ENCODE results near the gene FMNL2.

FMNL2 gene

DNA sequence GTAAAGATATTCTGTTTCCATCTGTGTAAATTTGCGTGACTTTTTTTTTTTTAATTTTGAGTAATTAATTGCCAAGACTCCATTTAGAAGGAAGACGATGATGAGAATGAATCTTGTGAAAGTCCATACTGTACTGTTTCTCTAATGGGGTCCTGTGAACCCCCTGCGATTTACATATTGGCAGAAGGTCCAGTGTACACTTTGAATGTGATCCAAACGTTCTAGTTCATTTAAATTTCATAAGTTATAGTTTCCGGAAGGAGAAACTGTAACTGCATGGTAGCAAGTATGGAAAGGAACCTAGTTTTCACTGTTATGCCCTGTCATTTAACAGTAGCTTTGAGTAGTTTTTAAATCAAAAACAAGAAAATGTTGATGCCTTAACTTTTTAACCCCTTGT, 166.7 kb downstream of the FMNL2 start (continued):
- TF ChIP-seq, protein P1, sequence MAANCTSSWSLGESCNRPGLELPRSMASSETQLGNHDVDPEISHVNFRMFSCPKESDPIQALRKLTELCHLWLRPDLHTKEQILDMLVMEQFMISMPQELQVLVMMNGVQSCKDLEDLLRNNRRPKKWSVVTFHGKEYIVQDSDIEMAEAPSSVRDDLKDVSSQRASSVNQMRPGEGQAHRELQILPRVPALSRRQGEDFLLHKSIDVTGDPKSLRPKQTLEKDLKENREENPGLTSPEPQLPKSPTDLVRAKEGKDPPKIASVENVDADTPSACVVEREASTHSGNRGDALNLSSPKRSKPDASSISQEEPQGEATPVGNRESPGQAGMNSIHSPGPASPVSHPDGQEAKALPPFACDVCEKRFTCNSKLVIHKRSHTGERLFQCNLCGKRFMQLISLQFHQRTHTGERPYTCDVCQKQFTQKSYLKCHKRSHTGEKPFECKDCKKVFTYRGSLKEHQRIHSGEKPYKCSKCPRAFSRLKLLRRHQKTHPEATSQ (tag by site-specific recombination; IDR thresholded peaks at IDR 0.05): no peak
- no peak for TF ChIP-seq ZNF324 (tag by site-specific recombination; IDR thresholded peaks at IDR 0.05)

DNA sequence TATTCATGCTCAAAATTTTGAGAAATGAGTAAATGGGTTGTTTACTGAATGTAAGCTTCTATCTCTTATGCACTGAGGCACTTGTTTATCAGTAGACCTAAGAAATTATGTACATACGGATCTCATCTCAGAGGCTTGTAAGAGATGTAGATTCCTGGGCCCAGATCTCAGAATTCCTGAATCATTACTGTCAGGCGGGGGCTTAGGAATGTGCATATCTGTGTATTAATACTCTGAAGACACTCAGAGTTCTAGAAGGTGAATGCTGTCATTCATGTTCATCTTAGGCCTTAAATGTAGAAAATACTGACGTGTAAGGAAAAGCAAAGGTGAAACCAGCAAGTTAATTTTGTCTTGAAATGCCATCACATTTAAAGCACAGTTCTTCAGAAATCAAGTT, 169.6 kb downstream of the FMNL2 start:
- no peak overlapping the region for H3K4me3 ChIP-seq (ENCODE audit: low read depth, low read length)
- ChIA-PET POLR2A (no interaction called here), CTCF (no interaction called here)
- TF ChIP-seq HOXD13 (CRISPR knock-in tag; IDR thresholded peaks at IDR 0.05; ENCODE audit: borderline replicate concordance) (no peak), GLIS2 (tag by site-specific recombination; IDR thresholded peaks at IDR 0.05) (no peak), SCRT2 (tag by site-specific recombination; IDR thresholded peaks at IDR 0.05) (no peak), ZNF776 (tag by site-specific recombination; IDR thresholded peaks at IDR 0.05; ENCODE audit: borderline replicate concordance) (no peak), ZNF76 (tag by site-specific recombination; IDR thresholded peaks at IDR 0.05; ENCODE audit: borderline replicate concordance, low read depth) (no peak), ZNF341 (tag by site-specific recombination; IDR thresholded peaks at IDR 0.05; ENCODE audit: low read depth) (no peak), ZNF529 (tag by site-specific recombination; IDR thresholded peaks at IDR 0.05; ENCODE audit: insufficient replicate concordance) (no peak), ZFP41 (tag by site-specific recombination; IDR thresholded peaks at IDR 0.05; ENCODE audit: borderline replicate concordance) (no peak), ZBTB21 (tag by site-specific recombination; IDR thresholded peaks at IDR 0.05) (no peak), ZNF558 (tag by site-specific recombination; IDR thresholded peaks at IDR 0.05) (no peak), ZSCAN23 (tag by site-specific recombination; IDR thresholded peaks at IDR 0.05) (no peak), ZNF19 (tag by site-specific recombination; IDR thresholded peaks at IDR 0.05; ENCODE audit: low read depth) (no peak), ZNF670 (tag by site-specific recombination; IDR thresholded peaks at IDR 0.05; ENCODE audit: low read depth) (no peak), EGR2 (tag by site-specific recombination; IDR thresholded peaks at IDR 0.05; ENCODE audit: low read depth) (no peak), BCL11A (tag by site-specific recombination; IDR thresholded peaks at IDR 0.05; ENCODE audit: low read depth) (no peak)
- TF ChIP-seq, protein P2, sequence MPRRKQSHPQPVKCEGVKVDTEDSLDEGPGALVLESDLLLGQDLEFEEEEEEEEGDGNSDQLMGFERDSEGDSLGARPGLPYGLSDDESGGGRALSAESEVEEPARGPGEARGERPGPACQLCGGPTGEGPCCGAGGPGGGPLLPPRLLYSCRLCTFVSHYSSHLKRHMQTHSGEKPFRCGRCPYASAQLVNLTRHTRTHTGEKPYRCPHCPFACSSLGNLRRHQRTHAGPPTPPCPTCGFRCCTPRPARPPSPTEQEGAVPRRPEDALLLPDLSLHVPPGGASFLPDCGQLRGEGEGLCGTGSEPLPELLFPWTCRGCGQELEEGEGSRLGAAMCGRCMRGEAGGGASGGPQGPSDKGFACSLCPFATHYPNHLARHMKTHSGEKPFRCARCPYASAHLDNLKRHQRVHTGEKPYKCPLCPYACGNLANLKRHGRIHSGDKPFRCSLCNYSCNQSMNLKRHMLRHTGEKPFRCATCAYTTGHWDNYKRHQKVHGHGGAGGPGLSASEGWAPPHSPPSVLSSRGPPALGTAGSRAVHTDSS (tag by site-specific recombination; IDR thresholded peaks at IDR 0.05): no peak
- H3K27ac ChIP-seq (ENCODE audit: extremely low read depth, low read depth, low read length): no peak overlapping the region
- no peaks in the 10 kb centered on the region for H3K9me3 ChIP-seq (ENCODE audit: control insufficient read depth, insufficient read depth, low read depth, low read length)
- no peaks in the 10 kb centered on the region for H3K36me3 ChIP-seq (ENCODE audit: control insufficient read depth in 2 of 2, insufficient read depth in 1 of 2, low read length in 2 of 2)
- H3K4me1 ChIP-seq (ENCODE audit: control insufficient read depth, insufficient read depth, low read length): peaks cover 22% of the 10 kb centered on the region

DNA sequence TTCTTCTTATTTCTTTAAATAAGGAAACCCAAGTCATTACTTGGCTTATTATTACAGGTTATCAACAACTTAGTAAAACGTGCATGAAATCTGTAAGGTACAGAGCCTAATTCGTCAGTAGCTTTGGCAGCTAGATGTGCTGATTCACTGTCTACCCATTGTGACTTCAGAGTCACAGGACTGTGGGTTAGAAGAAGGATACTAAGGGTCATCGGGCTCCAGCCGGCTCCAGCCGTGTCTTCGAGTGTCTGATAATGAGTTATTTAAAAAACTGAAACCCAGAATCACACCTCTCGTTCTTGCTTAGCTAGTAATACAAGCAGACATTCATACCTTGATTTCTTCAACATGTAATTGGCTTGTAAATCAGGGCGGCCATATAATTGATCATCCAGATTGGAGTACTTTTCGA, 170.5 kb downstream of the FMNL2 start:
- no peaks in the 10 kb centered on the region for H3K9me3 ChIP-seq (ENCODE audit: control insufficient read depth, insufficient read depth, low read depth, low read length)
- CTCF ChIA-PET: interaction anchor here (0.6 to 1.0 kb wide), 3 partner anchors 19 to 356 kb away, joined by 3 read pairs; no protein-coding TSS in a partner anchor
- H3K4me1 ChIP-seq (ENCODE audit: control insufficient read depth, insufficient read depth, low read length): peaks cover 18% of the 10 kb centered on the region
- POLR2A ChIA-PET: no interaction called here
- H3K36me3 ChIP-seq (ENCODE audit: control insufficient read depth in 2 of 2, insufficient read depth in 1 of 2, low read length in 2 of 2): no peaks in the 10 kb centered on the region
- no peak overlapping the region for H3K27ac ChIP-seq (ENCODE audit: extremely low read depth, low read depth, low read length)
- H3K4me3 ChIP-seq (ENCODE audit: low read depth, low read length): no peak overlapping the region
- TF ChIP-seq, protein P3, sequence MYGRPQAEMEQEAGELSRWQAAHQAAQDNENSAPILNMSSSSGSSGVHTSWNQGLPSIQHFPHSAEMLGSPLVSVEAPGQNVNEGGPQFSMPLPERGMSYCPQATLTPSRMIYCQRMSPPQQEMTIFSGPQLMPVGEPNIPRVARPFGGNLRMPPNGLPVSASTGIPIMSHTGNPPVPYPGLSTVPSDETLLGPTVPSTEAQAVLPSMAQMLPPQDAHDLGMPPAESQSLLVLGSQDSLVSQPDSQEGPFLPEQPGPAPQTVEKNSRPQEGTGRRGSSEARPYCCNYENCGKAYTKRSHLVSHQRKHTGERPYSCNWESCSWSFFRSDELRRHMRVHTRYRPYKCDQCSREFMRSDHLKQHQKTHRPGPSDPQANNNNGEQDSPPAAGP (tag by site-specific recombination; IDR thresholded peaks at IDR 0.05): no peak
- TF ChIP-seq ZNF623 (tag by site-specific recombination; IDR thresholded peaks at IDR 0.05) (no peak), FEZF1 (tag by site-specific recombination; IDR thresholded peaks at IDR 0.05) (no peak), ZNF350 (tag by site-specific recombination; IDR thresholded peaks at IDR 0.05) (no peak), GLI2 (tag by site-specific recombination; IDR thresholded peaks at IDR 0.05; ENCODE audit: borderline replicate concordance, low read depth) (no peak), ZNF473 (tag by site-specific recombination; IDR thresholded peaks at IDR 0.05) (no peak), ZNF76 (tag by site-specific recombination; IDR thresholded peaks at IDR 0.05; ENCODE audit: borderline replicate concordance, low read depth) (no peak)
- TF ChIP-seq, protein P4, sequence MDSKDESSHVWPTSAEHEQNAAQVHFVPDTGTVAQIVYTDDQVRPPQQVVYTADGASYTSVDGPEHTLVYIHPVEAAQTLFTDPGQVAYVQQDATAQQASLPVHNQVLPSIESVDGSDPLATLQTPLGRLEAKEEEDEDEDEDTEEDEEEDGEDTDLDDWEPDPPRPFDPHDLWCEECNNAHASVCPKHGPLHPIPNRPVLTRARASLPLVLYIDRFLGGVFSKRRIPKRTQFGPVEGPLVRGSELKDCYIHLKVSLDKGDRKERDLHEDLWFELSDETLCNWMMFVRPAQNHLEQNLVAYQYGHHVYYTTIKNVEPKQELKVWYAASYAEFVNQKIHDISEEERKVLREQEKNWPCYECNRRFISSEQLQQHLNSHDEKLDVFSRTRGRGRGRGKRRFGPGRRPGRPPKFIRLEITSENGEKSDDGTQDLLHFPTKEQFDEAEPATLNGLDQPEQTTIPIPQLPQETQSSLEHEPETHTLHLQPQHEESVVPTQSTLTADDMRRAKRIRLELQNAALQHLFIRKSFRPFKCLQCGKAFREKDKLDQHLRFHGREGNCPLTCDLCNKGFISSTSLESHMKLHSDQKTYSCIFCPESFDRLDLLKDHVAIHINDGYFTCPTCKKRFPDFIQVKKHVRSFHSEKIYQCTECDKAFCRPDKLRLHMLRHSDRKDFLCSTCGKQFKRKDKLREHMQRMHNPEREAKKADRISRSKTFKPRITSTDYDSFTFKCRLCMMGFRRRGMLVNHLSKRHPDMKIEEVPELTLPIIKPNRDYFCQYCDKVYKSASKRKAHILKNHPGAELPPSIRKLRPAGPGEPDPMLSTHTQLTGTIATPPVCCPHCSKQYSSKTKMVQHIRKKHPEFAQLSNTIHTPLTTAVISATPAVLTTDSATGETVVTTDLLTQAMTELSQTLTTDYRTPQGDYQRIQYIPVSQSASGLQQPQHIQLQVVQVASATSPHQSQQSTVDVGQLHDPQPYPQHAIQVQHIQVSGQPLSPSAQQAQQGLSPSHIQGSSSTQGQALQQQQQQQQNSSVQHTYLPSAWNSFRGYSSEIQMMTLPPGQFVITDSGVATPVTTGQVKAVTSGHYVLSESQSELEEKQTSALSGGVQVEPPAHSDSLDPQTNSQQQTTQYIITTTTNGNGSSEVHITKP (tag by site-specific recombination; IDR thresholded peaks at IDR 0.05): no peak
- TF ChIP-seq, protein P5, sequence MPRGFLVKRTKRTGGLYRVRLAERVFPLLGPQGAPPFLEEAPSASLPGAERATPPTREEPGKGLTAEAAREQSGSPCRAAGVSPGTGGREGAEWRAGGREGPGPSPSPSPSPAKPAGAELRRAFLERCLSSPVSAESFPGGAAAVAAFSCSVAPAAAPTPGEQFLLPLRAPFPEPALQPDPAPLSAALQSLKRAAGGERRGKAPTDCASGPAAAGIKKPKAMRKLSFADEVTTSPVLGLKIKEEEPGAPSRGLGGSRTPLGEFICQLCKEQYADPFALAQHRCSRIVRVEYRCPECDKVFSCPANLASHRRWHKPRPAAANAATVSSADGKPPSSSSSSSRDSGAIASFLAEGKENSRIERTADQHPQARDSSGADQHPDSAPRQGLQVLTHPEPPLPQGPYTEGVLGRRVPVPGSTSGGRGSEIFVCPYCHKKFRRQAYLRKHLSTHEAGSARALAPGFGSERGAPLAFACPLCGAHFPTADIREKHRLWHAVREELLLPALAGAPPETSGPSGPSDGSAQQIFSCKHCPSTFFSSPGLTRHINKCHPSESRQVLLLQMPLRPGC (tag by site-specific recombination; IDR thresholded peaks at IDR 0.05): no peak

Data from HEK293 (cell line).